Smooth muscle cell (in vitro differentiated cells): Measurements from ENCODE around the gene FCGR2B. TPM values are rescaled to one million over a fixed set of nuclear protein-coding genes. Genes with fewer than 3 reads are reported as not detected.
A peak's percentile ranks its signal among the peaks of the same experiment; 100 is the strongest.

Source experiments
- DNase-seq: peaks from one replicate; lab custom pipeline; 2025; ENCODE audit not compliant: unreplicated experiment; lab: John Stamatoyannopoulos, UW
- H2AFZ ChIP-seq: fragments of 200-600 bp; sonication (generic); 2 replicates; pipeline ENCODE4 v1.6.0; 2016; ENCODE audit warnings: antibody characterized with exemption, low read depth, mild to moderate bottlenecking
- H3F3A ChIP-seq: fragments of 200-600 bp; sonication (generic); 2 replicates; pipeline ENCODE4 v1.6.0; 2017; ENCODE audit warnings: antibody characterized with exemption, low read depth
- H3K27ac ChIP-seq: fragments of 200-600 bp; sonication (generic); 2 replicates; pipeline ENCODE4 v1.5.1; 2016; ENCODE audit warnings: low read depth, mild to moderate bottlenecking
- H3K27me3 ChIP-seq: fragments of 200-600 bp; sonication (generic); 2 replicates; pipeline ENCODE4 v1.6.1; 2016; ENCODE audit warnings: low read depth, mild to moderate bottlenecking
- H3K36me3 ChIP-seq: fragments of 200-600 bp; sonication (generic); 2 replicates; pipeline ENCODE4 v1.5.1; 2016; ENCODE audit warnings: low read depth
- H3K4me1 ChIP-seq: fragments of 200-600 bp; sonication (generic); 2 replicates; pipeline ENCODE4 v1.5.1; 2016; ENCODE audit warnings: low read depth
- H3K4me2 ChIP-seq: fragments of 200-600 bp; sonication (generic); 2 replicates; pipeline ENCODE4 v1.6.0; 2016; ENCODE audit warnings: mild to moderate bottlenecking
- H3K4me3 ChIP-seq: fragments of 200-600 bp; sonication (generic); 2 replicates; pipeline ENCODE4 v1.5.1; 2016; ENCODE audit warnings: mild to moderate bottlenecking
- H3K79me2 ChIP-seq: fragments of 200-600 bp; sonication (generic); 2 replicates; pipeline ENCODE4 v1.6.0; 2016; ENCODE audit warnings: low read depth, mild to moderate bottlenecking
- H3K9ac ChIP-seq: fragments of 200-600 bp; sonication (generic); 2 replicates; pipeline ENCODE4 v1.6.0; 2016; ENCODE audit warnings: low read depth
- H3K9me3 ChIP-seq: fragments of 200-600 bp; sonication (generic); replicated peaks from 2 replicates; pipeline ENCODE4 v1.5.1; 2016; ENCODE audit warnings: low read depth
- H4K20me1 ChIP-seq: fragments of 200-600 bp; sonication (generic); 2 replicates; pipeline ENCODE4 v1.6.0; 2016; ENCODE audit warnings: low read depth
- WGBS: methylation state at CpG from one replicate; pipeline ENCODE4 v1.1.7; 2016; ENCODE audit warnings: low lambda C conversion rate; 5-methylcytosine and 5-hydroxymethylcytosine counted together
- polyA plus RNA-seq: library from polyadenylated mRNA; unstranded; fragments of >200 nt; fragmentation: Nextera tagmentation; extraction: Ambion mirVana; gene quantifications from 2 replicates; pipeline ENCODE4 v1.2.1, GENCODE V29; 2016
- small RNA-seq: library from RNA; depleted of rRNA; stranded (forward); fragments of <200 nt; gene quantifications from one replicate; pipeline ENCODE3, GENCODE V24; 2014
- total RNA-seq: library from RNA; depleted of rRNA; stranded (reverse); fragments of >200 nt; gene quantifications from 2 replicates; pipeline ENCODE4 v1.2.3, GENCODE V29; 2014
- TF ChIP-seq, protein P1 (sequence below): fragments of 200-600 bp; sonication (generic); IDR thresholded peaks from 2 replicates; pipeline ENCODE4 v1.5.1; 2017; ENCODE audit warnings: borderline replicate concordance, mild to moderate bottlenecking, antibody characterized with exemption; ENCODE audit not compliant: insufficient read depth, poor library complexity, severe bottlenecking

The FCGR2B gene
- total and polyA plus RNA-seq, 2 experiments from 2014 or later: not detected

DNA sequence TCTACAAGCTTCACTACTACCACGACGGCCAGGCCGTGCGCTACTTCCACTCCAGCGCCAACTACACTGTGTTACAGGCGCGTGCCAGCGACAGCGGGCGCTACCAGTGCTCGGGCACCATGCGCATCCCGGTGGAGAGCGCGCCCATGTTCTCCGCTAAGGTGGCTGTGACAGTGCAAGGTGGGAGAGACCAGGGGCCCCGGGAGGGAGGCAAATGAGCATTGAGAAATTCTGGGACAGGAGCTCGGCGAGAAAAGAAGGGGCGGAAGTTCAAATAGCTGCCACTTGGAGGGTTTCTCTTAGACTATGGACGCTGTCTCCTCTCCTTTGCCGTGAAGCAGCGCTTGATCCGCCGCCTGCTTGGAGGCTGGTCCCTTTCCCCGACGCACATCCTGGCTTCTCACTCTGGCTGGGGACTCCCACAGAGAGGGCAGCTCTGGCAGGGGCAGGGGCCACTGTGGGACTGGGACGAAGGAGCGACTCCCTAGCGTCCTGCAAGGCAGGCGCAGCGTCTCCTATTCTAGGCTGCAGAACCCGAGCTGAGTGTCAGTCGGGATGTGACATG is 63.0 kb downstream of the FCGR2B start:
- no peaks in the 10 kb centered on the region for H3K79me2 ChIP-seq
- WGBS: 2% methylated on average over 31 of the region's 34 CpGs
- H3K27ac ChIP-seq: no peak overlapping the region
- H3K36me3 ChIP-seq: no peaks in the 10 kb centered on the region
- H4K20me1 ChIP-seq: no peaks in the 10 kb centered on the region
- H3K4me2 ChIP-seq: peak overlapping the region; percentile 94
- peak overlapping the region; percentile 58 for H2AFZ ChIP-seq
- peak overlapping the region; percentile 77 for H3K4me3 ChIP-seq
- peak; percentile 62 for DNase-seq
- H3K9me3 ChIP-seq: no peaks in the 10 kb centered on the region
- H3F3A ChIP-seq: no peaks in the 10 kb centered on the region
- no peaks in the 10 kb centered on the region for H3K4me1 ChIP-seq
- TF ChIP-seq, protein P1, sequence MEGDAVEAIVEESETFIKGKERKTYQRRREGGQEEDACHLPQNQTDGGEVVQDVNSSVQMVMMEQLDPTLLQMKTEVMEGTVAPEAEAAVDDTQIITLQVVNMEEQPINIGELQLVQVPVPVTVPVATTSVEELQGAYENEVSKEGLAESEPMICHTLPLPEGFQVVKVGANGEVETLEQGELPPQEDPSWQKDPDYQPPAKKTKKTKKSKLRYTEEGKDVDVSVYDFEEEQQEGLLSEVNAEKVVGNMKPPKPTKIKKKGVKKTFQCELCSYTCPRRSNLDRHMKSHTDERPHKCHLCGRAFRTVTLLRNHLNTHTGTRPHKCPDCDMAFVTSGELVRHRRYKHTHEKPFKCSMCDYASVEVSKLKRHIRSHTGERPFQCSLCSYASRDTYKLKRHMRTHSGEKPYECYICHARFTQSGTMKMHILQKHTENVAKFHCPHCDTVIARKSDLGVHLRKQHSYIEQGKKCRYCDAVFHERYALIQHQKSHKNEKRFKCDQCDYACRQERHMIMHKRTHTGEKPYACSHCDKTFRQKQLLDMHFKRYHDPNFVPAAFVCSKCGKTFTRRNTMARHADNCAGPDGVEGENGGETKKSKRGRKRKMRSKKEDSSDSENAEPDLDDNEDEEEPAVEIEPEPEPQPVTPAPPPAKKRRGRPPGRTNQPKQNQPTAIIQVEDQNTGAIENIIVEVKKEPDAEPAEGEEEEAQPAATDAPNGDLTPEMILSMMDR: peak; percentile 48
- H3K27me3 ChIP-seq: no peaks in the 10 kb centered on the region
- H3K9ac ChIP-seq: no peak overlapping the region

DNA sequence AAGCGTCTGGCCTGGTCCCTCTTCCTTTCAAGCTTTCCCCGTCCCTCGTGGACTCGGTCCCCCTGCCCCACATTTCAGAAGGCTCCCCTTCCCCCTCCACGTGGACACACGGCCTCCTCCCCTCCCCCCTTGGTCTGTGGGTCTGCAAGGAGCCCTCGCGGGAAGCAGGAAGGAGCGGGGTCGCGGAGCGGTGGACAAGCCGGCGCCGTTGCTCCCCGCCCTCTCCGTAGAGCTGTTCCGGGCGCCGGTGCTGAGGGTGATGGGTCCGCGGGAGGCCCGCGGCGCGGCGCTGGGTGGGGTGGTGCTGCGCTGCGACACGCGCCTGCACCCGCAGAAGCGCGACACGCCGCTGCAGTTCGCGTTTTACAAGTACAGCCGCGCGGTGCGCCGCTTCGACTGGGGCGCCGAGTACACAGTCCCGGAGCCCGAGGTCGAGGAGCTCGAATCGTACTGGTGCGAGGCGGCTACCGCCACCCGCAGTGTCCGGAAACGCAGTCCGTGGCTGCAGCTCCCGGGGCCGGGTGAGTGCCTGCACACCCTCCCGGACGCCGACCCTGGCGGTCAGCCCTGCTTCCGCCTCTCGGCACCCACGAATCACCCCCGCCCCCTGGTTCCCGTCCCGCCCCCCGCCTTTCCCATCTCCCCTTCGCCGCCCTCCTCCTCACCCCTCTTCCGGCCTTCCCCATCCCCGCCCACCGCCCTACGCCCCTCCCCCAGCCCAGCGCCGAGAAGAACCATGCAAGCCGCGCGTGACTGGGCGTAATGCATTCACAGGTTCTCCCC is 63.7 kb downstream of the FCGR2B start:
- H3K9me3 ChIP-seq: no peaks in the 10 kb centered on the region
- peak overlapping the region; percentile 77 for H3K4me3 ChIP-seq
- no peaks in the 10 kb centered on the region for H3K4me1 ChIP-seq
- no peak overlapping the region for H3K27ac ChIP-seq
- H3K36me3 ChIP-seq: no peaks in the 10 kb centered on the region
- H3K27me3 ChIP-seq: no peaks in the 10 kb centered on the region
- no peak overlapping the region for H3K9ac ChIP-seq
- under 1% methylated on average over 54 of the region's 83 CpGs for WGBS
- TF ChIP-seq, protein P1: no peak
- no peaks in the 10 kb centered on the region for H4K20me1 ChIP-seq
- DNase-seq: peak; percentile 69
- peak overlapping the region; percentile 58 for H2AFZ ChIP-seq
- peaks cover 4% of the 10 kb centered on the region for H3F3A ChIP-seq
- peak overlapping the region; percentile 94 for H3K4me2 ChIP-seq
- H3K79me2 ChIP-seq: no peaks in the 10 kb centered on the region

DNA sequence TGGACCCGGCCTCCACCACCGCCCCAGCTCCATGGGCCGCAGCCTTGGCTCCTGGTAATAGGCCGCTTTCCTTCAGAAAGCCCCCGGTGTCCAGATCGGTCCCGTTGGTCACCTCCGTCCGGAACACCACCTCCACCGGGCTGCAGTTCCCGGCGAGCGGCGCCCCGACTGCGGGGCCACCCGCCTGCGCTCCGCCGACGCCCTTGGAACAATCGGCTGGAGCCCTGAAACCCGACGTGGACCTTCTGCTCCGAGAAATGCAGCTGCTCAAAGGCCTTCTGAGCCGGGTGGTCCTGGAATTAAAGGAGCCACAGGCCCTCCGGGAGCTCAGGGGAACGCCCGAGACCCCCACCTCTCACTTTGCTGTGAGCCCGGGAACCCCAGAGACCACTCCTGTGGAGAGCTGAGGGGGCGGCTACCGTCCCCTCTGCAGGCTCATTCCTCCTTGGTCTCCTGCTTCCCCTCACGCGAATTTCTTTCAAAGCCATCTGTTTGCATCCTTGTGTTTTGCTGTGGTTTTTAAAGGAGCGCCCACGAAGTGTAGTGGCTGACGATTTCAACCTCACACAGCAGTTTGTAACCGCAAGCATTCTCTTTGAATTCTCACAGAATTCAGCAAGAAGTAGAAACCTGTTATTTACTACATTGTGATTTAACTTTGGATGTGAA is 64.4 kb downstream of the FCGR2B start:
- no peaks in the 10 kb centered on the region for H3K79me2 ChIP-seq
- DNase-seq: no peak
- no peaks in the 10 kb centered on the region for H3K9me3 ChIP-seq
- H2AFZ ChIP-seq: peak overlapping the region; percentile 58
- H3K27me3 ChIP-seq: no peaks in the 10 kb centered on the region
- peak overlapping the region; percentile 38 for H3K27ac ChIP-seq
- TF ChIP-seq, protein P1: no peak
- H4K20me1 ChIP-seq: no peaks in the 10 kb centered on the region
- H3K4me3 ChIP-seq: peak overlapping the region; percentile 77
- H3K4me2 ChIP-seq: peak overlapping the region; percentile 94
- H3K9ac ChIP-seq: no peak overlapping the region
- peaks cover 11% of the 10 kb centered on the region for H3F3A ChIP-seq
- 3% methylated on average over 37 of the region's 38 CpGs for WGBS
- no peaks in the 10 kb centered on the region for H3K36me3 ChIP-seq
- H3K4me1 ChIP-seq: no peaks in the 10 kb centered on the region

Small RNA genes lying within 50 kb of the gene (small RNA-seq; reads per million reads assigned to genes)
- not detected for gene RF00019

Other genes with a start within 250 kb of the FCGR2B start
- gene FCGR2A, start 157.7 kb upstream of the FCGR2B start, total RNA-seq: 0.36 TPM in 1 of 2 replicates, not detected in the other
- gene FCGR2A, start 157.7 kb upstream of the FCGR2B start, polyA plus RNA-seq: 0.15 and 0.46 TPM in 2 replicates
- 0.18 and 0.81 TPM in 2 replicates for gene HSPA6, start 138.6 kb upstream of the FCGR2B start, total RNA-seq
- 0.14 and 0.45 TPM in 2 replicates for gene HSPA6, start 138.6 kb upstream of the FCGR2B start, polyA plus RNA-seq
- gene FCGR3A, start 113.3 kb upstream of the FCGR2B start, total RNA-seq: not detected in 2 replicates
- 0.09 TPM in 1 of 2 replicates, not detected in the other for gene FCGR3A, start 113.3 kb upstream of the FCGR2B start, polyA plus RNA-seq
- gene FCGR3B, start 32.0 kb upstream of the FCGR2B start, total RNA-seq: 1.5 TPM in 1 of 2 replicates, not detected in the other
- 1.8 TPM in 1 of 2 replicates, not detected in the other for gene FCGR3B, start 32.0 kb upstream of the FCGR2B start, polyA plus RNA-seq
- 0.40 TPM in 1 of 2 replicates, not detected in the other for gene FCRLA, start 44.1 kb downstream of the FCGR2B start, total RNA-seq
- gene FCRLA, start 44.1 kb downstream of the FCGR2B start, polyA plus RNA-seq: 0.35 TPM in 1 of 2 replicates, not detected in the other
- gene FCRLB, start 58.4 kb downstream of the FCGR2B start, total RNA-seq: 0.31 and 0.99 TPM in 2 replicates
- gene FCRLB, start 58.4 kb downstream of the FCGR2B start, polyA plus RNA-seq: 0.12 and 0.50 TPM in 2 replicates
- gene DUSP12, start 86.6 kb downstream of the FCGR2B start, total RNA-seq: 39.3 and 45.7 TPM in 2 replicates
- 39.2 and 41.8 TPM in 2 replicates for gene DUSP12, start 86.6 kb downstream of the FCGR2B start, polyA plus RNA-seq
- gene ATF6, start 103.2 kb downstream of the FCGR2B start, total RNA-seq: 22.9 and 25.5 TPM in 2 replicates
- gene ATF6, start 103.2 kb downstream of the FCGR2B start, polyA plus RNA-seq: 7.8 and 9.3 TPM in 2 replicates